ENCODE measurements around the gene DCLRE1B.

GRCh38 chr1:113946678-113947387 is 41.7 kb downstream of the DCLRE1B start:
- TF ChIP-seq CTCF (IDR thresholded peaks at IDR 0.05; ENCODE audit: poor library complexity, severe bottlenecking) (no peak), EZH2 (IDR thresholded peaks at IDR 0.05; ENCODE audit: borderline replicate concordance, insufficient read depth, low read length, poor library complexity, severe bottlenecking) (no peak), POLR2AphosphoS5 (IDR thresholded peaks at IDR 0.05) (no peak), REST (IDR thresholded peaks at IDR 0.05; ENCODE audit: borderline replicate concordance) (no peak), EP300 (conservative IDR thresholded peaks at IDR 0.05; ENCODE audit: poor library complexity, severe bottlenecking) (no peak)
